Uterus (tissue), 4 donors: ENCODE measurements around the gene HSPB6. TPM values are rescaled to one million over a fixed set of nuclear protein-coding genes. Genes with fewer than 3 reads are reported as not detected.

Experiments used
- DNase-seq, 2 donors: peaks; one replicate each; pipeline ENCODE4 v3.0.0-alpha.2; 2019 to 2020
- H3K27ac ChIP-seq, 2 donors: fragments of 200-600 bp; sonication (generic); 1 replicate in 1 of 2; 2 replicates in 1 of 2; pipeline ENCODE4 v1.5.1; 2016 to 2018
- H3K27me3 ChIP-seq, 2 donors: fragments of 200-600 bp; sonication (generic); one replicate each; pipeline ENCODE4 v1.5.1; 2018 to 2019; ENCODE audit warnings: control low read depth in 1 of 2
- H3K36me3 ChIP-seq, 2 donors: fragments of 200-600 bp; sonication (generic); one replicate each; pipeline ENCODE4 v1.5.1; 2019; ENCODE audit warnings: control low read depth in 1 of 2
- H3K4me1 ChIP-seq, 2 donors: fragments of 200-600 bp; sonication (generic); one replicate each; pipeline ENCODE4 v1.5.1; 2018 to 2019; ENCODE audit warnings: control low read depth in 1 of 2
- H3K4me3 ChIP-seq, 2 donors: fragments of 200-600 bp; sonication (generic); 1 replicate in 1 of 2; 2 replicates in 1 of 2; pipeline ENCODE4 v1.5.1; 2018 to 2019; ENCODE audit warnings: mild to moderate bottlenecking in 1 of 2
- H3K9me3 ChIP-seq, 2 donors: fragments of 200-600 bp; sonication (generic); one replicate each; pipeline ENCODE4 v1.5.1; 2019; ENCODE audit warnings: control low read depth in 1 of 2
- POLR2A ChIP-seq, 2 donors: fragments of 450-650 bp; IDR thresholded peaks; one replicate each; pipeline ENCODE4 v1.6.1; 2016; ENCODE audit warnings: antibody characterized with exemption in 2 of 2, mild to moderate bottlenecking in 1 of 2, moderate library complexity in 1 of 2
- intact Hi-C: fragments of 100-400 bp; cut with DNase I; formaldehyde crosslinking; loops from one replicate; pipeline ENCODE4 v1.15.1; 2023; ENCODE audit warnings: low total_unique reads
- total RNA-seq, 4 donors: library from RNA; depleted of rRNA in 3 of 4; stranded (reverse); fragments of >200 nt in 3 of 4; gene quantifications; one replicate each; pipeline versions ENCODE4 v1.1.0 to v1.2.4, GENCODE V29; 2014 to 2023
- TF ChIP-seq, protein P1 (sequence below), 4 experiments: fragments of 200-600 bp in 2 of 4; fragments of 450-650 bp in 2 of 4; sonication (generic) in 2 of 4; IDR thresholded peaks; one replicate each; pipeline ENCODE4 v1.5.1; 2016 to 2019; ENCODE audit warnings: antibody characterized with exemption in 4 of 4, mild to moderate bottlenecking in 2 of 4, moderate library complexity in 1 of 4
- donor health status: DM: yes; HTN: yes; CAD: no.

HSPB6 gene
- total RNA-seq, 4 donors from 2014 or later, result 24.5 to 217 (median 134) TPM

GRCh38 chr19:35744430-35745327 is 12.2 kb downstream of the HSPB6 start:
- no peaks in the 10 kb centered on the region for H3K36me3 ChIP-seq
- no peak for TF ChIP-seq POLR2A (IDR thresholded peaks at IDR 0.05)
- TF ChIP-seq, protein P1, sequence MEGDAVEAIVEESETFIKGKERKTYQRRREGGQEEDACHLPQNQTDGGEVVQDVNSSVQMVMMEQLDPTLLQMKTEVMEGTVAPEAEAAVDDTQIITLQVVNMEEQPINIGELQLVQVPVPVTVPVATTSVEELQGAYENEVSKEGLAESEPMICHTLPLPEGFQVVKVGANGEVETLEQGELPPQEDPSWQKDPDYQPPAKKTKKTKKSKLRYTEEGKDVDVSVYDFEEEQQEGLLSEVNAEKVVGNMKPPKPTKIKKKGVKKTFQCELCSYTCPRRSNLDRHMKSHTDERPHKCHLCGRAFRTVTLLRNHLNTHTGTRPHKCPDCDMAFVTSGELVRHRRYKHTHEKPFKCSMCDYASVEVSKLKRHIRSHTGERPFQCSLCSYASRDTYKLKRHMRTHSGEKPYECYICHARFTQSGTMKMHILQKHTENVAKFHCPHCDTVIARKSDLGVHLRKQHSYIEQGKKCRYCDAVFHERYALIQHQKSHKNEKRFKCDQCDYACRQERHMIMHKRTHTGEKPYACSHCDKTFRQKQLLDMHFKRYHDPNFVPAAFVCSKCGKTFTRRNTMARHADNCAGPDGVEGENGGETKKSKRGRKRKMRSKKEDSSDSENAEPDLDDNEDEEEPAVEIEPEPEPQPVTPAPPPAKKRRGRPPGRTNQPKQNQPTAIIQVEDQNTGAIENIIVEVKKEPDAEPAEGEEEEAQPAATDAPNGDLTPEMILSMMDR (IDR thresholded peaks at IDR 0.05), result peak; percentile 44 to 63 (median 52)
- H3K4me1 ChIP-seq, result peaks cover 6 to 23% of the 10 kb centered on the region in 2 donors

GRCh38 chr19:35743640-35744429 is 13.0 kb downstream of the HSPB6 start:
- intact Hi-C loops, result no loop called here
- DNase-seq, result no peak
- no peak overlapping the region for H3K4me3 ChIP-seq
- no peaks in the 10 kb centered on the region for H3K27me3 ChIP-seq
- TF ChIP-seq, protein P1 (IDR thresholded peaks at IDR 0.05), result no peak
- no peak for TF ChIP-seq POLR2A (IDR thresholded peaks at IDR 0.05)
- H3K36me3 ChIP-seq, result no peaks in the 10 kb centered on the region
- no peaks in the 10 kb centered on the region for H3K9me3 ChIP-seq
- peak overlapping the region in 1 of 2 donors; percentile 100 for H3K27ac ChIP-seq
- H3K4me1 ChIP-seq, result peaks cover 6 to 22% of the 10 kb centered on the region in 2 donors

More at GRCh38 chr19:35744430-35745327, 12.2 kb downstream of the HSPB6 start:
- intact Hi-C loops, result no loop called here
- Histone ChIP-seq H3K27ac (peak overlapping the region; percentile 100), H3K4me3 (peak overlapping the region; percentile 92 to 100), H3K27me3 (no peaks in the 10 kb centered on the region), H3K9me3 (no peaks in the 10 kb centered on the region)
- DNase-seq, result peak; percentile 95 to 97

- H3K36me3 ChIP-seq, result no peaks in the 10 kb centered on the region
- H3K4me3 ChIP-seq, result peak within 1 kb of the TSS in 1 of 2 donors; percentile 62
- H3K9me3 ChIP-seq, result no peaks in the 10 kb centered on the region
- intact Hi-C loops, result no loop called here
- peaks cover 6 to 22% of the 10 kb centered on the region in 2 donors for H3K4me1 ChIP-seq
- TF ChIP-seq, protein P1 (IDR thresholded peaks at IDR 0.05), result no peak
- TF ChIP-seq POLR2A (IDR thresholded peaks at IDR 0.05), result no peak
- DNase-seq, result no peak
- H3K27me3 ChIP-seq, result no peaks in the 10 kb centered on the region
- peak within 1 kb of the TSS; percentile 42 to 69 for H3K27ac ChIP-seq
Measured at GRCh38 chr19:35742121-35742724, 14.6 kb downstream of the HSPB6 start, which contains the start of gene IGFLR1. Gene IGFLR1 (minus strand): TSS chr19:35742452. CDS start chr19:35741180, 1,272 bp downstream.

GRCh38 chr19:35741203-35741515 is 15.7 kb downstream of the HSPB6 start:
- TF ChIP-seq, protein P1 (IDR thresholded peaks at IDR 0.05), result no peak
- no peak for TF ChIP-seq POLR2A (IDR thresholded peaks at IDR 0.05)
- no peaks in the 10 kb centered on the region for H3K9me3 ChIP-seq
- peaks cover 2 to 14% of the 10 kb centered on the region in 2 donors for H3K4me1 ChIP-seq
- intact Hi-C loops, result no loop called here
- no peaks in the 10 kb centered on the region for H3K27me3 ChIP-seq
- DNase-seq, result no peak
- H3K27ac ChIP-seq, result peak overlapping the region; percentile 42 to 69
- H3K36me3 ChIP-seq, result no peaks in the 10 kb centered on the region
- peak overlapping the region; percentile 60 to 62 for H3K4me3 ChIP-seq
